Transverse colon (tissue), 4 donors: ENCODE measurements around the gene SMAD3. TPM values are rescaled to one million over a fixed set of nuclear protein-coding genes. Genes with fewer than 3 reads are reported as not detected.
A peak's percentile ranks its signal among the peaks of the same experiment; 100 is the strongest.

Source experiments
- DNase-seq: peaks from one replicate; pipeline ENCODE4 v3.0.0-alpha.2; 2019
- H3K27ac ChIP-seq, 4 donors: fragments of 200-600 bp; sonication (generic); 2 replicates each; pipeline ENCODE4 v1.5.1; 2016 to 2018; ENCODE audit warnings: inconsistent platforms in 4 of 4
- H3K27me3 ChIP-seq: fragments of 200-600 bp; sonication (generic); 2 replicates; pipeline ENCODE4 v1.5.1; 2017; ENCODE audit warnings: inconsistent platforms
- H3K36me3 ChIP-seq, 4 donors: fragments of 200-600 bp; sonication (generic); 2 replicates each; pipeline ENCODE4 v1.5.1; 2017 to 2019; ENCODE audit warnings: inconsistent platforms in 4 of 4
- H3K4me1 ChIP-seq, 4 donors: fragments of 200-600 bp; sonication (generic); 2 replicates each; pipeline ENCODE4 v1.5.1; 2017 to 2020; ENCODE audit warnings: inconsistent platforms in 4 of 4
- H3K4me3 ChIP-seq, 4 donors: fragments of 200-600 bp; sonication (generic); 1 replicate in 1 of 4; 2 replicates in 3 of 4; pipeline versions ENCODE4 v1.5.1 to v1.6.1; 2017 to 2019; ENCODE audit warnings: inconsistent platforms in 4 of 4
- H3K9me3 ChIP-seq, 2 donors: fragments of 200-600 bp; sonication (generic); 2 replicates each; pipeline ENCODE4 v1.5.1; 2017 to 2019; ENCODE audit warnings: inconsistent platforms in 2 of 2
- CTCF ChIP-seq, 5 experiments: fragments of 200-600 bp in 3 of 5; fragments of 450-650 bp in 2 of 5; sonication (generic) in 3 of 5; IDR thresholded peaks; 1 replicate in 2 of 5; 2 replicates in 3 of 5; pipeline ENCODE4 v1.5.1; 2016 to 2017; ENCODE audit warnings: antibody characterized with exemption in 5 of 5, inconsistent platforms in 3 of 5, mild to moderate bottlenecking in 2 of 5, moderate library complexity in 1 of 5
- EP300 ChIP-seq: sonication (generic); formaldehyde crosslinking; IDR thresholded peaks from one replicate; pipeline ENCODE4 v1.6.1; 2017; ENCODE audit warnings: antibody characterized with exemption, low read depth
- POLR2A ChIP-seq: fragments of 450-650 bp; IDR thresholded peaks from one replicate; pipeline ENCODE4 v1.6.1; 2016; ENCODE audit warnings: antibody characterized with exemption, mild to moderate bottlenecking, moderate library complexity
- POLR2AphosphoS5 ChIP-seq, 3 donors: sonication (generic); formaldehyde crosslinking; IDR thresholded peaks; one replicate each; pipeline ENCODE4 v1.6.1; 2016; ENCODE audit warnings: antibody characterized with exemption in 3 of 3
- WGBS, 2 donors: methylation state at CpG; one replicate each; pipeline ENCODE4 v1.1.5; 2018; ENCODE audit warnings: low coverage in 1 of 2; 5-methylcytosine and 5-hydroxymethylcytosine counted together
- in situ Hi-C, 4 donors: fragments of 200-750 bp; cut with MboI; loops; one replicate each; pipeline versions ENCODE4 v1.15.0 to v1.15.1; 2017; ENCODE audit warnings: low sequenced_read_pairs in 3 of 4, low pct_ligation_motif_present in 1 of 4, low pct_unique_long_range_greater_than_20kb in 1 of 4
- intact Hi-C: fragments of 100-400 bp; cut with DNase I; formaldehyde crosslinking; loops from one replicate; pipeline ENCODE4 v1.15.1; 2023; ENCODE audit warnings: low total_unique reads
- total RNA-seq, 4 donors: library from RNA; depleted of rRNA; stranded (reverse); fragments of >200 nt; gene quantifications; one replicate each; pipeline ENCODE4 v1.1.0, GENCODE V29; 2016

The SMAD3 gene
- total RNA-seq, 4 donors from 2014 or later = 30.9 to 65.1 (median 57.0) TPM

DNA sequence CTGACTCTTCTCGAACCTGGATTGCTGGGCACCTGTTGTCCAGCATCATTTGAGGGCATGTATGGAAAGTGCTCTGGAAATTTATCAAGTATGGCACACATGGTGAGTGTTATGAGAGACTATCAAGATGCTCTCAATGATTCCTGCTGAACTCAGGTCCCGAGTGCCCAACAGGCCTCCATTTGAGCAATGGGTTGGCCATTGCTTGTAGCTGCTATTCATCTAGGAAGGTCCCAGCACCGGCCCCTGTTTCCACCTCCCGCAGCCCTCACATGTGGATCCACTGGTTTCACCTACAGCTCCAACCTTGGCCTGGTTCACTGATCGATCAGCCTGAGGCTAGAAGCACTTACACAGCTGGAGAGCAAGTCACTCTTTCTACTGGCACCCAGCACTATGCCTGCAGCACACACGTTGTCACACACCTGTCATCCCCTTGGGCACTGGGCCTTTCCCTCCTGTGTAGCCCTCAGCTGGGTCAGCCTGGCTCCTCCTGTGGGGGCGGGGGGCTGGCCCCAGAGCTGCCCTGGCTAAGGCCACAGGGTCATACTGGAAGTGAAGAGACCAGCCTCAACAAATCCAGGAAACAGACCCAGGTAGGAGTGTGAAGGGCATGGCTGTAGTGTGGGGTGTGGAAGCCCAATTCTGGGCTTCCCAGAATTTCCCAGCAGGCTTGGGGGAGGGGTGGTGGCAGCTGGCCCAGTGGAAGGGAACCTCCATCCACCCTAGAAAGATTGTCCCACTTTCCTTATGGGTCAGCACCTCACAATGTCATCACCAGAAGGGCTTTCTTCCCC, 41.7 kb upstream of the SMAD3 start:
- DNase-seq = no peak
- in situ Hi-C loops = no loop called here
- Histone ChIP-seq H3K9me3 (no peaks in the 10 kb centered on the region), H3K27me3 (no peaks in the 10 kb centered on the region), H3K4me1 (peaks cover 19 to 34% (median 29%) of the 10 kb centered on the region in 4 donors), H3K4me3 (no peak overlapping the region), H3K27ac (peak overlapping the region; percentile 67 to 81 (median 73)), H3K36me3 (no peaks in the 10 kb centered on the region)
- TF ChIP-seq CTCF (IDR thresholded peaks at IDR 0.05) (no peak), POLR2A (no peak), POLR2AphosphoS5 (IDR thresholded peaks at IDR 0.05) (no peak), EP300 (no peak)
- 84 to 100% methylated on average over 1 to 6 of the region's 7 CpGs for WGBS, 2 donors
- intact Hi-C loops = no loop called here

- TF ChIP-seq EP300 (no peak), POLR2AphosphoS5 (IDR thresholded peaks at IDR 0.05) (peak; percentile 66 to 78 (median 69)), CTCF (IDR thresholded peaks at IDR 0.05) (no peak), POLR2A (no peak)
- 24 to 34% methylated on average over 6 of the region's 6 CpGs for WGBS, 2 donors
- Histone ChIP-seq H3K4me3 (no peak overlapping the region), H3K9me3 (no peaks in the 10 kb centered on the region), H3K36me3 (no peaks in the 10 kb centered on the region), H3K4me1 (peaks cover 19 to 34% (median 29%) of the 10 kb centered on the region in 4 donors), H3K27me3 (no peaks in the 10 kb centered on the region), H3K27ac (peak overlapping the region; percentile 67 to 81 (median 73))
- in situ Hi-C loops (no loop called here), intact Hi-C loops (no loop called here)
- DNase-seq = peak; percentile 77
These were observed 40.9 kb upstream of the SMAD3 start for GRCh38 chr15:67024314-67024997.

DNA sequence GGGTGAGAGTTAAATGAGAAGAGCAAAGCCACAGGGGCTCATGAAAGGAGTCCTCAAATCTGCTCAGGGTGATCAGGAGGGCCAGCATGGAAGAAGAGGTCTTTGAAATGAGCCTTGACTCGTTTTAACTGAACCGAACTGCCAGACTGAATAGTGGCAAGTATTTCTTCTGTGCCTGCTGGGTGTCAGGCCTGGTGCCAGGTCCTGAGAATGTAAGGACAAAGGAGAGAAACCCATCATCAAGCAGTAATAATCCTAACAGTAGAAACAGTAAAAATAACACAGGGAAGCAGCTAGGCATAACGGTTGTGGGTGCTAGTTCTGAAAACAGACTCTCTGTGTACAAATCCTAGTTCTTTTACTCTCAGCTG, 40.4 kb upstream of the SMAD3 start:
- TF ChIP-seq POLR2A = no peak
- no peak for TF ChIP-seq EP300
- TF ChIP-seq CTCF (IDR thresholded peaks at IDR 0.05) = no peak
- no peak for TF ChIP-seq POLR2AphosphoS5 (IDR thresholded peaks at IDR 0.05)
- intact Hi-C loops (no loop called here), in situ Hi-C loops (no loop called here)
- no peak for DNase-seq
- peaks cover 19 to 34% (median 29%) of the 10 kb centered on the region in 4 donors for H3K4me1 ChIP-seq
- H3K36me3 ChIP-seq = no peaks in the 10 kb centered on the region
- H3K9me3 ChIP-seq = no peaks in the 10 kb centered on the region
- H3K27ac ChIP-seq = peak overlapping the region; percentile 67 to 81 (median 73)
- WGBS, 2 donors = 50 to 58% methylated on average over 1 to 3 of the region's 3 CpGs
- H3K27me3 ChIP-seq = no peaks in the 10 kb centered on the region
- H3K4me3 ChIP-seq = no peak overlapping the region

DNA sequence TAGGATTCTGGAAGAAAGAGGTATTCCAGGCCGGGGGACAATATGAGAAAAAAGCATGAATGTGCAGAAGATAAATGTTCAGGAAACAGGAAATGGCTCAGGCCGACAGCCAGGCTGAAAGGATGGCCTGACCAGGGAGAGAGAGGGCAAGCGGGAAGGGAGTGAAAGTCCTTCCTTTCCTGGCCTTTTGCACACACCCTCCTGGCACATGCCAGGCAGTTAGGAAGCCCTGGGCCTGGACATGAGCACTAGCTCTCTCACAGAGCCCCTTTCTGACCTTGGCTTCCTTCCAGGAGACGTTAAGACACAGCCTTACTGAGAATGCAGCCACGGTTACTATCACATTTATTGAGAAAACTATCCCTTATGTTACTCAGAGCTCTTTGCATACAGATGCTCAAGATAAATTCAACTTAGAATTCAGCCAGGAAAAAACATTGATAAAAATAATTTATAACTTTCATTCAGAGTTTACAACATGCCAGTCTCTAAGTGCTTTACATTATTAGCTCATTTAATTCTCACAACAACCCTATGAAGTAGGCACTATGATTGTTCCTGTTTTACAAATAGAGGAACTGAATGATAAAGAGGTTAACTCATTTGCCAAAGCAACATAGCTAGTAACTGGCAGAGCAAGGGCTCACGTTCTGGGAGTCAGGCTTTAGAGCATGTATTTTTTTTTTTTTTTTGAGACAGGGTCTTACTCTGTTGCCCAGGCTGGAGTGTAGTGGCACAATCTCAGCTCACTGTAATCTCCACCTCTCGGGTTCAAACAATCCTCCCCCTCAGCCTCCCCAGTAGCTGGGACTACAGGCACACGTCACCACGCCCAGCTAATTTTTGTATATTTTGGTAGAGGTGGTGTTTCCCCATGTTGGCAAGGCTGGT, 39.4 kb upstream of the SMAD3 start:
- 8 to 42% methylated on average over 3 to 9 of the region's 9 CpGs for WGBS, 2 donors
- DNase-seq = peak; percentile 44
- H3K36me3 ChIP-seq = no peaks in the 10 kb centered on the region
- peaks cover 19 to 39% (median 29%) of the 10 kb centered on the region in 4 donors for H3K4me1 ChIP-seq
- intact Hi-C loops = no loop called here
- no peaks in the 10 kb centered on the region for H3K9me3 ChIP-seq
- no peaks in the 10 kb centered on the region for H3K27me3 ChIP-seq
- in situ Hi-C loops = no loop called here
- H3K27ac ChIP-seq = peak overlapping the region; percentile 67 to 81 (median 73)
- TF ChIP-seq POLR2A (no peak), CTCF (IDR thresholded peaks at IDR 0.05) (no peak), EP300 (no peak), POLR2AphosphoS5 (IDR thresholded peaks at IDR 0.05) (no peak)
- H3K4me3 ChIP-seq = no peak overlapping the region
